ENCODE results near the gene FBXW8. TPM values are rescaled to one million over a fixed set of nuclear protein-coding genes. Genes with fewer than 3 reads are reported as not detected.

FBXW8 gene
- 4.1 TPM for total RNA-seq (2013)
- polyA plus RNA-seq (1 to 10 TPM; 2.0 to 5.2 (median 2.7) TPM), polyA minus RNA-seq (5.4 and 6.5 TPM in 2 replicates), total RNA-seq (0.67 to 12.2 (median 4.8) reads per million in 11 experiments)

DNA sequence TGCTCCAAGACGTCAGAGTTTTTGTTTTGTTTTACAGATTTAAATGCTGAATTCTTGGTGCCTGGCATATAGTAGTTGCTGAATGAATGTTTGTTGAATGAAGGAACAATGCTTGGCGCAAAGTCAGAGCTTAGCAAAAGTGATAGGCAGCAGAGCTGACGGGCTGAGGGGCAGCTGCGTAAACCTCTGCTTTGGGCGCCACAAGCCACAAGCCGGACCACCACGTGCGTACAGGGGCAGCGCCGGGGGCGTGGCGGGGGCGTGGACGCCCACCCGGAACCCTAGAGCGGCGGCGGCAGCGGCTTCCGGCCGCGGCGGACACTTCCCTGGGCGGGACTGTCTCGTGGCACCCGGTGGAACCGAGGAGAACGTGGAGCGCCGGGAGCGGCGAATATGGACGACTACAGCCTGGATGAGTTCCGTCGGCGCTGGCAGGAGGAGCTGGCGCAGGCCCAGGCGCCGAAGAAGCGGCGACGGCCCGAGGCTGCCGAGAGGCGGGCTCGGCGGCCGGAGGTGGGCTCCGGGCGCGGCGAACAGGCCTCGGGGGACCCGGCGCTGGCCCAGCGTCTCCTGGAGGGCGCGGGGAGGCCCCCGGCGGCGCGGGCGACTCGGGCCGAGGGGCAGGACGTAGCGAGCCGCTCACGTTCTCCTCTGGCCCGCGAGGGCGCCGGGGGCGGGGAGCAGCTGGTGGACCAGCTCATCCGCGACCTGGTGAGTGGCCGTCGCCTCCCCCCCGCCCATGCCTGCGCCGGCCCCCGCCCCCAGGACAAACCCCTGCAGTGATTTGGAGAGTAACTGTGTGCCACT, at the start of gene FBXW8:
Gene FBXW8 (plus strand): TSS at position 306 of the 807 bp plus-strand sequence. CDS start 88 bp downstream, at position 394.
- TF ChIP-seq, protein P1, sequence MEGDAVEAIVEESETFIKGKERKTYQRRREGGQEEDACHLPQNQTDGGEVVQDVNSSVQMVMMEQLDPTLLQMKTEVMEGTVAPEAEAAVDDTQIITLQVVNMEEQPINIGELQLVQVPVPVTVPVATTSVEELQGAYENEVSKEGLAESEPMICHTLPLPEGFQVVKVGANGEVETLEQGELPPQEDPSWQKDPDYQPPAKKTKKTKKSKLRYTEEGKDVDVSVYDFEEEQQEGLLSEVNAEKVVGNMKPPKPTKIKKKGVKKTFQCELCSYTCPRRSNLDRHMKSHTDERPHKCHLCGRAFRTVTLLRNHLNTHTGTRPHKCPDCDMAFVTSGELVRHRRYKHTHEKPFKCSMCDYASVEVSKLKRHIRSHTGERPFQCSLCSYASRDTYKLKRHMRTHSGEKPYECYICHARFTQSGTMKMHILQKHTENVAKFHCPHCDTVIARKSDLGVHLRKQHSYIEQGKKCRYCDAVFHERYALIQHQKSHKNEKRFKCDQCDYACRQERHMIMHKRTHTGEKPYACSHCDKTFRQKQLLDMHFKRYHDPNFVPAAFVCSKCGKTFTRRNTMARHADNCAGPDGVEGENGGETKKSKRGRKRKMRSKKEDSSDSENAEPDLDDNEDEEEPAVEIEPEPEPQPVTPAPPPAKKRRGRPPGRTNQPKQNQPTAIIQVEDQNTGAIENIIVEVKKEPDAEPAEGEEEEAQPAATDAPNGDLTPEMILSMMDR (IDR thresholded peaks at IDR 0.05), result no peak
- Mint-ChIP-seq H3K36me3 (peaks cover 3 to 9% of the 10 kb centered on the region in 2 donors), H3K27ac (peak within 1 kb of the TSS in 2 of 7 donors; percentile 74 to 87), H3K9me3 (no peaks in the 10 kb centered on the region), H3K4me3 (peak within 1 kb of the TSS; percentile 88 to 93), H3K4me1 (peaks cover 17% of the 10 kb centered on the region), H3K27me3 (ENCODE audit: low read depth in 3 of 3) (peaks cover 12 to 17% (median 13%) of the 10 kb centered on the region in 3 donors)
- no peaks in the 10 kb centered on the region for H3K9me3 ChIP-seq (replicated peaks in 1 of 2; ENCODE audit: control insufficient read depth in 1 of 2, insufficient read depth in 1 of 2, low read length in 2 of 2)
- peak; percentile 29 to 41 (median 31) for DNase-seq
- H3K79me2 ChIP-seq (ENCODE audit: insufficient read depth, low read length), result peaks cover 25% of the 10 kb centered on the region
- no peaks in the 10 kb centered on the region for H3K36me3 ChIP-seq (replicated peaks in 1 of 2; ENCODE audit: control insufficient read depth in 1 of 2, insufficient read depth in 2 of 2, low read length in 2 of 2)
- peak within 1 kb of the TSS; percentile 86 for H3K4me2 ChIP-seq (replicated peaks; ENCODE audit: extremely low read depth, low read length, poor library complexity, severe bottlenecking)
- H3K4me3 ChIP-seq (replicated peaks in 1 of 3; ENCODE audit: low read depth in 2 of 3, low read length in 3 of 3), result peak within 1 kb of the TSS; percentile 43 to 79 (median 45)
- H3K27ac ChIP-seq (ENCODE audit: low read depth in 1 of 2, low read length in 2 of 2), result peak within 1 kb of the TSS in 1 of 2 donors; percentile 46
- peaks cover 0 to 9% of the 10 kb centered on the region in 2 donors for H3K27me3 ChIP-seq (ENCODE audit: control insufficient read depth in 2 of 2, insufficient read depth in 2 of 2, low read length in 2 of 2)
- H3K4me1 ChIP-seq (ENCODE audit: control insufficient read depth in 1 of 2, insufficient read depth in 2 of 2, low read length in 2 of 2), result peaks cover 7 to 9% of the 10 kb centered on the region in 2 donors
- H2AFZ ChIP-seq (ENCODE audit: insufficient read depth, low read depth, low read length, poor library complexity, severe bottlenecking), result peak within 1 kb of the TSS; percentile 90
- WGBS (ENCODE audit: insufficient coverage), result under 1% methylated on average over 81 of the region's 82 CpGs
- H4K20me1 ChIP-seq (ENCODE audit: insufficient read depth, low read length), result no peaks in the 10 kb centered on the region
- intact Hi-C loops (cut with micrococcal nuclease), result no loop called here
- H3K9ac ChIP-seq (ENCODE audit: insufficient read depth, low read length, poor library complexity, severe bottlenecking), result peak within 1 kb of the TSS; percentile 86

DNA sequence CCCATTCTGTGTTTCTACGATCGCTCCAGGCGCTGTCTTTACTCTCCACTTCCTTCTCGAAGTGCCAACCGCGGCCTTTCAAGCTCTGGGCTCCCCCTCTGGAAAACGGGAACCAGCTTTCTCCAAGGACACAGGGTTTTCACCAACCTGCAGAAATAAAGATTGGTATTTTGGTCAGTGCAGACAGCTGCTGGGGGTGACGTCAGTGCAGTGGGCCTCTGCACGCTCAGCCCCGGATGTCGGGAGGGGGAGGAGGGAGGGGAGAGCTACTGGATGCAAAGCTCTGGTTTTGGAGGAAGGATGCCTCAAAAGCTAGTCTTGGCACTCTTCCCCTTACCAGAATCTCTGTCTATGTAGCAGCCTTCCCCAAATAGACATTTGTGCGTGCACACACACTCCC, 49.4 kb upstream of the FBXW8 start:
- no peak overlapping the region for H2AFZ ChIP-seq (ENCODE audit: insufficient read depth, low read depth, low read length, poor library complexity, severe bottlenecking)
- H3K9me3 Mint-ChIP-seq, result peaks cover 0 to 6% (median 0%) of the 10 kb centered on the region in 7 donors
- H3K9me3 ChIP-seq (replicated peaks in 1 of 2; ENCODE audit: control insufficient read depth in 1 of 2, insufficient read depth in 1 of 2, low read length in 2 of 2), result no peaks in the 10 kb centered on the region
- H3K79me2 ChIP-seq (ENCODE audit: insufficient read depth, low read length), result no peaks in the 10 kb centered on the region
- WGBS (ENCODE audit: insufficient coverage), result 35% methylated on average over 4 of the region's 12 CpGs
- H3K27ac Mint-ChIP-seq, result no peak overlapping the region
- no peak overlapping the region for H3K27ac ChIP-seq (ENCODE audit: low read depth in 1 of 2, low read length in 2 of 2)
- H3K36me3 ChIP-seq (replicated peaks in 1 of 2; ENCODE audit: control insufficient read depth in 1 of 2, insufficient read depth in 2 of 2, low read length in 2 of 2), result no peaks in the 10 kb centered on the region
- H3K9ac ChIP-seq (ENCODE audit: insufficient read depth, low read length, poor library complexity, severe bottlenecking), result no peak overlapping the region
- peaks cover 6 to 19% (median 10%) of the 10 kb centered on the region in 3 donors for H3K27me3 Mint-ChIP-seq (ENCODE audit: low read depth in 3 of 3)
- peaks cover 8% of the 10 kb centered on the region for H3K4me1 Mint-ChIP-seq
- H4K20me1 ChIP-seq (ENCODE audit: insufficient read depth, low read length), result no peaks in the 10 kb centered on the region
- peaks cover 0 to 3% of the 10 kb centered on the region in 2 donors for H3K27me3 ChIP-seq (ENCODE audit: control insufficient read depth in 2 of 2, insufficient read depth in 2 of 2, low read length in 2 of 2)
- H3K36me3 Mint-ChIP-seq, result no peaks in the 10 kb centered on the region
- DNase-seq, result peak in 1 of 3 donors; percentile 15
- no peak overlapping the region for H3K4me2 ChIP-seq (replicated peaks; ENCODE audit: extremely low read depth, low read length, poor library complexity, severe bottlenecking)
- TF ChIP-seq, protein P1 (IDR thresholded peaks at IDR 0.05), result no peak
- H3K4me3 Mint-ChIP-seq, result no peak overlapping the region
- intact Hi-C loops (cut with micrococcal nuclease), result no loop called here
- H3K4me3 ChIP-seq (replicated peaks in 1 of 3; ENCODE audit: low read depth in 2 of 3, low read length in 3 of 3), result no peak overlapping the region
- peaks cover 0 to 8% of the 10 kb centered on the region in 2 donors for H3K4me1 ChIP-seq (ENCODE audit: control insufficient read depth in 1 of 2, insufficient read depth in 2 of 2, low read length in 2 of 2)

Measured in CD14-positive monocyte (primary cell).